GM23338 (cell line): ENCODE measurements around the gene RASSF10. TPM values are rescaled to one million over a fixed set of nuclear protein-coding genes. Genes with fewer than 3 reads are reported as not detected.

Source experiments
- ATAC-seq: fragments of 200-7000 bp; cut with Tn5 transposase; 3 replicates; pipeline ENCODE4 v1.9.1; 2020
- DNase-seq: peaks from one replicate; pipeline ENCODE4 v3.0.0-alpha.2; 2015; ENCODE audit warnings: low spot score
- H2AFZ ChIP-seq: fragments of 200-600 bp; sonication (generic); 2 replicates; pipeline ENCODE4 v1.8.0; 2016; ENCODE audit warnings: antibody characterized with exemption, mild to moderate bottlenecking, moderate library complexity
- H3F3A ChIP-seq: fragments of 200-600 bp; sonication (generic); replicated peaks from 2 replicates; pipeline ENCODE4 v1.8.0; 2017; ENCODE audit warnings: antibody characterized with exemption, mixed run types, low read depth
- H3K27ac ChIP-seq: fragments of 200-600 bp; sonication (generic); 2 replicates; pipeline ENCODE4 v1.6.1; 2016; ENCODE audit warnings: low read depth
- H3K27me3 ChIP-seq: fragments of 200-600 bp; sonication (generic); 2 replicates; pipeline ENCODE4 v1.8.0; 2016; ENCODE audit warnings: mild to moderate bottlenecking, mixed run types, moderate library complexity; ENCODE audit not compliant: insufficient read depth
- H3K36me3 ChIP-seq: fragments of 200-600 bp; sonication (generic); 2 replicates; pipeline ENCODE4 v1.8.0; 2016; ENCODE audit warnings: mild to moderate bottlenecking; ENCODE audit not compliant: insufficient read depth
- H3K4me1 ChIP-seq: fragments of 200-600 bp; sonication (generic); 2 replicates; pipeline ENCODE4 v1.8.0; 2016; ENCODE audit warnings: mild to moderate bottlenecking, moderate library complexity; ENCODE audit not compliant: insufficient read depth
- H3K4me2 ChIP-seq: fragments of 200-600 bp; sonication (generic); 2 replicates; pipeline ENCODE4 v1.7.1; 2017; ENCODE audit warnings: mixed run types
- H3K4me3 ChIP-seq: fragments of 200-600 bp; sonication (generic); 2 replicates; pipeline ENCODE4 v1.6.1; 2016; ENCODE audit warnings: mixed run types
- H3K79me2 ChIP-seq: fragments of 200-600 bp; sonication (generic); replicated peaks from 2 replicates; pipeline ENCODE4 v1.8.0; 2017; ENCODE audit warnings: mild to moderate bottlenecking; ENCODE audit not compliant: insufficient read depth
- H3K9me2 ChIP-seq: fragments of 200-600 bp; sonication (generic); 2 replicates; pipeline ENCODE4 v1.8.0; 2017; ENCODE audit not compliant: insufficient read depth
- H4K20me1 ChIP-seq: fragments of 200-600 bp; sonication (generic); replicated peaks from 2 replicates; pipeline ENCODE4 v1.8.0; 2017; ENCODE audit warnings: mild to moderate bottlenecking; ENCODE audit not compliant: insufficient read depth
- H3K27ac Mint-ChIP-seq: 2 replicates; pipeline ENCODE4 v1.8.0; 2020; ENCODE audit warnings: inconsistent platforms, mild to moderate bottlenecking, moderate library complexity, mixed read lengths
- H3K27me3 Mint-ChIP-seq: 3 replicates; pipeline ENCODE4 v1.8.0; 2022; ENCODE audit warnings: low read depth, mild to moderate bottlenecking, moderate library complexity, mixed read lengths, inconsistent platforms; ENCODE audit not compliant: insufficient read depth, poor library complexity
- H3K36me3 Mint-ChIP-seq: 3 replicates; pipeline ENCODE4 v1.8.0; 2021; ENCODE audit warnings: low read depth, mild to moderate bottlenecking, inconsistent platforms, moderate library complexity, mixed read lengths
- H3K4me1 Mint-ChIP-seq: 3 replicates; pipeline ENCODE4 v1.8.0; 2020; ENCODE audit warnings: mild to moderate bottlenecking, inconsistent platforms, mixed read lengths
- H3K4me3 Mint-ChIP-seq: 3 replicates; pipeline ENCODE4 v1.8.0; 2021; ENCODE audit warnings: moderate library complexity, mild to moderate bottlenecking, inconsistent platforms, mixed read lengths
- H3K9me3 Mint-ChIP-seq: 3 replicates; pipeline ENCODE4 v1.8.0; 2020; ENCODE audit warnings: moderate library complexity, mild to moderate bottlenecking, inconsistent platforms, mixed read lengths
- CTCF ChIP-seq, 2 experiments: fragments of 200-600 bp in 1 of 2; sonication (generic) in 1 of 2; conservative IDR thresholded peaks; 2 replicates each; pipeline versions ENCODE4 v1.5.1 to v1.6.1; 2016 to 2017; ENCODE audit warnings: antibody characterized with exemption in 2 of 2, low read depth in 2 of 2, mild to moderate bottlenecking in 2 of 2, moderate library complexity in 1 of 2
- ETS1 ChIP-seq: IDR thresholded peaks from 2 replicates; pipeline ENCODE4 v1.6.1; 2016; ENCODE audit warnings: antibody characterized with exemption
- EZH2 ChIP-seq: fragments of 200-600 bp; sonication (generic); IDR thresholded peaks from one replicate; pipeline ENCODE4 v1.8.0; 2017; ENCODE audit warnings: antibody characterized with exemption, mild to moderate bottlenecking, low read depth; ENCODE audit not compliant: unreplicated experiment
- EZH2phosphoT487 ChIP-seq: fragments of 200-600 bp; sonication (generic); IDR thresholded peaks from one replicate; pipeline ENCODE4 v1.8.1; 2018; ENCODE audit warnings: antibody characterized with exemption; ENCODE audit not compliant: unreplicated experiment
- polyA plus RNA-seq: library from polyadenylated mRNA; unstranded; fragments of >200 nt; fragmentation: Nextera tagmentation; extraction: Ambion mirVana; gene quantifications from 2 replicates; pipeline ENCODE4 v1.2.1, GENCODE V29; 2016
- total RNA-seq: library from RNA; depleted of rRNA; stranded (reverse); fragments of >200 nt; shearing (Covaris generic); gene quantifications from 2 replicates; pipeline ENCODE4 v1.2.3, GENCODE V29; 2014
- TF ChIP-seq, protein P1 (sequence below): fragments of 250-450 bp; sonication (Bioruptor Pico); IDR thresholded peaks from 2 replicates; pipeline ENCODE4 v1.5.0; 2020; ENCODE audit warnings: mild to moderate bottlenecking, moderate library complexity

Gene RASSF10
- total and polyA plus RNA-seq, 2 experiments from 2014 or later: 0.13 to 1.8 TPM

DNA sequence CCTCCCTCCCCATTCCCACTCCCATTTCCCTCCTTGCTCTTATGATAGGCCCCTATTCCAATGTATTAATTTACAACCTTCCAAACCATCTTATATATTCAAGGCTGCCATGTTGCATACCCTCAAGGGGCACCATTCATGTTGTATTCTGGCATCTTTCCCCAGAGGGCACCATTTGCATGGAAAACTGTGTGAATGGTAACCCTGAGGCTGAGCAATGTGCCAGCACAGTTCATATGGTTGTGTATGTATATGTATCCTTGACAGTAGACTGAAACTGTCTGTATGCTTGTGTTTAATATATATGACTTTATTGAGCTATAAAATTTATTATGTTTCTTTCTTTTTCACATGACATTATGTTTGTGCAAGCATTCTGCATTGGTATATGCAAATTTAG lies 7.3 kb downstream of the RASSF10 start:
- H2AFZ ChIP-seq: no peak overlapping the region
- no peak overlapping the region for H3K4me3 ChIP-seq
- H3K27me3 ChIP-seq: peaks cover 21% of the 10 kb centered on the region
- Mint-ChIP-seq H3K9me3 (no peaks in the 10 kb centered on the region), H3K4me1 (peaks cover 33% of the 10 kb centered on the region), H3K27me3 (peaks cover 15% of the 10 kb centered on the region), H3K36me3 (no peaks in the 10 kb centered on the region), H3K4me3 (no peak overlapping the region), H3K27ac (no peak overlapping the region)
- no peaks in the 10 kb centered on the region for H3F3A ChIP-seq
- no peak overlapping the region for H3K27ac ChIP-seq
- H3K36me3 ChIP-seq: no peaks in the 10 kb centered on the region
- no peak for TF ChIP-seq ETS1
- peak in 1 of 2 experiments; percentile 40; a peak in 2 of 4 replicates for TF ChIP-seq CTCF (conservative IDR thresholded peaks at IDR 0.05; ENCODE audit: low read depth in 2 of 2)
- TF ChIP-seq EZH2phosphoT487: no peak
- TF ChIP-seq, protein P1, sequence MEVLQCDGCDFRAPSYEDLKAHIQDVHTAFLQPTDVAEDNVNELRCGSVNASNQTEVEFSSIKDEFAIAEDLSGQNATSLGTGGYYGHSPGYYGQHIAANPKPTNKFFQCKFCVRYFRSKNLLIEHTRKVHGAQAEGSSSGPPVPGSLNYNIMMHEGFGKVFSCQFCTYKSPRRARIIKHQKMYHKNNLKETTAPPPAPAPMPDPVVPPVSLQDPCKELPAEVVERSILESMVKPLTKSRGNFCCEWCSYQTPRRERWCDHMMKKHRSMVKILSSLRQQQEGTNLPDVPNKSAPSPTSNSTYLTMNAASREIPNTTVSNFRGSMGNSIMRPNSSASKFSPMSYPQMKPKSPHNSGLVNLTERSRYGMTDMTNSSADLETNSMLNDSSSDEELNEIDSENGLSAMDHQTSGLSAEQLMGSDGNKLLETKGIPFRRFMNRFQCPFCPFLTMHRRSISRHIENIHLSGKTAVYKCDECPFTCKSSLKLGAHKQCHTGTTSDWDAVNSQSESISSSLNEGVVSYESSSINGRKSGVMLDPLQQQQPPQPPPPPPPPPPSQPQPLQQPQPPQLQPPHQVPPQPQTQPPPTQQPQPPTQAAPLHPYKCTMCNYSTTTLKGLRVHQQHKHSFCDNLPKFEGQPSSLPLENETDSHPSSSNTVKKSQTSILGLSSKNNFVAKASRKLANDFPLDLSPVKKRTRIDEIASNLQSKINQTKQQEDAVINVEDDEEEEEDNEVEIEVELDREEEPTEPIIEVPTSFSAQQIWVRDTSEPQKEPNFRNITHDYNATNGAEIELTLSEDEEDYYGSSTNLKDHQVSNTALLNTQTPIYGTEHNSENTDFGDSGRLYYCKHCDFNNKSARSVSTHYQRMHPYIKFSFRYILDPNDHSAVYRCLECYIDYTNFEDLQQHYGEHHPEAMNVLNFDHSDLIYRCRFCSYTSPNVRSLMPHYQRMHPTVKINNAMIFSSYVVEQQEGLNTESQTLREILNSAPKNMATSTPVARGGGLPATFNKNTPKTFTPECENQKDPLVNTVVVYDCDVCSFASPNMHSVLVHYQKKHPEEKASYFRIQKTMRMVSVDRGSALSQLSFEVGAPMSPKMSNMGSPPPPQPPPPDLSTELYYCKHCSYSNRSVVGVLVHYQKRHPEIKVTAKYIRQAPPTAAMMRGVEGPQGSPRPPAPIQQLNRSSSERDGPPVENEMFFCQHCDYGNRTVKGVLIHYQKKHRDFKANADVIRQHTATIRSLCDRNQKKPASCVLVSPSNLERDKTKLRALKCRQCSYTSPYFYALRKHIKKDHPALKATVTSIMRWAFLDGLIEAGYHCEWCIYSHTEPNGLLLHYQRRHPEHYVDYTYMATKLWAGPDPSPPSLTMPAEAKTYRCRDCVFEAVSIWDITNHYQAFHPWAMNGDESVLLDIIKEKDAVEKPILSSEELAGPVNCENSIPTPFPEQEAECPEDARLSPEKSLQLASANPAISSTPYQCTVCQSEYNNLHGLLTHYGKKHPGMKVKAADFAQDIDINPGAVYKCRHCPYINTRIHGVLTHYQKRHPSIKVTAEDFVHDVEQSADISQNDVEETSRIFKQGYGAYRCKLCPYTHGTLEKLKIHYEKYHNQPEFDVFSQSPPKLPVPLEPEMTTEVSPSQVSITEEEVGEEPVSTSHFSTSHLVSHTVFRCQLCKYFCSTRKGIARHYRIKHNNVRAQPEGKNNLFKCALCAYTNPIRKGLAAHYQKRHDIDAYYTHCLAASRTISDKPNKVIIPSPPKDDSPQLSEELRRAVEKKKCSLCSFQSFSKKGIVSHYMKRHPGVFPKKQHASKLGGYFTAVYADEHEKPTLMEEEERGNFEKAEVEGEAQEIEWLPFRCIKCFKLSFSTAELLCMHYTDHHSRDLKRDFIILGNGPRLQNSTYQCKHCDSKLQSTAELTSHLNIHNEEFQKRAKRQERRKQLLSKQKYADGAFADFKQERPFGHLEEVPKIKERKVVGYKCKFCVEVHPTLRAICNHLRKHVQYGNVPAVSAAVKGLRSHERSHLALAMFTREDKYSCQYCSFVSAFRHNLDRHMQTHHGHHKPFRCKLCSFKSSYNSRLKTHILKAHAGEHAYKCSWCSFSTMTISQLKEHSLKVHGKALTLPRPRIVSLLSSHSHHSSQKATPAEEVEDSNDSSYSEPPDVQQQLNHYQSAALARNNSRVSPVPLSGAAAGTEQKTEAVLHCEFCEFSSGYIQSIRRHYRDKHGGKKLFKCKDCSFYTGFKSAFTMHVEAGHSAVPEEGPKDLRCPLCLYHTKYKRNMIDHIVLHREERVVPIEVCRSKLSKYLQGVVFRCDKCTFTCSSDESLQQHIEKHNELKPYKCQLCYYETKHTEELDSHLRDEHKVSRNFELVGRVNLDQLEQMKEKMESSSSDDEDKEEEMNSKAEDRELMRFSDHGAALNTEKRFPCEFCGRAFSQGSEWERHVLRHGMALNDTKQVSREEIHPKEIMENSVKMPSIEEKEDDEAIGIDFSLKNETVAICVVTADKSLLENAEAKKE: no peak
- no peak for TF ChIP-seq EZH2
- DNase-seq (no peak), ATAC-seq (no peak)
- H3K4me1 ChIP-seq: peaks cover 23% of the 10 kb centered on the region
- no peaks in the 10 kb centered on the region for H3K79me2 ChIP-seq
- no peak overlapping the region for H3K4me2 ChIP-seq
- H3K9me2 ChIP-seq: no peaks in the 10 kb centered on the region
- 0 out of 2 replicates have a peak, but pooled peaks cover 5% of the 10 kb centered on the region for H4K20me1 ChIP-seq
